WTC11 (cell line): Measurements from ENCODE around the gene SMAD5.

Source experiments
- TF ChIP-seq, protein P1 (sequence below): fragments of 200-600 bp; IDR thresholded peaks from 2 replicates; pipeline ENCODE4 v1.8.0; 2022; ENCODE audit warnings: antibody characterized with exemption
- TF ChIP-seq, protein P2 (sequence below): sonication (generic); formaldehyde crosslinking; IDR thresholded peaks from 2 replicates; pipeline ENCODE4 v1.8.1; 2023; ENCODE audit warnings: mild to moderate bottlenecking, missing genetic modification reagents, moderate library complexity
- TF ChIP-seq, protein P3 (sequence below): sonication (generic); formaldehyde crosslinking; conservative IDR thresholded peaks from 2 replicates; pipeline ENCODE4 v1.8.1; 2023; ENCODE audit warnings: mild to moderate bottlenecking, low read depth, missing genetic modification reagents, moderate library complexity
- TF ChIP-seq, protein P4 (sequence below): sonication (generic); formaldehyde crosslinking; IDR thresholded peaks from 2 replicates; pipeline ENCODE4 v1.8.1; 2023; ENCODE audit warnings: mild to moderate bottlenecking, missing genetic modification reagents, borderline replicate concordance

DNA sequence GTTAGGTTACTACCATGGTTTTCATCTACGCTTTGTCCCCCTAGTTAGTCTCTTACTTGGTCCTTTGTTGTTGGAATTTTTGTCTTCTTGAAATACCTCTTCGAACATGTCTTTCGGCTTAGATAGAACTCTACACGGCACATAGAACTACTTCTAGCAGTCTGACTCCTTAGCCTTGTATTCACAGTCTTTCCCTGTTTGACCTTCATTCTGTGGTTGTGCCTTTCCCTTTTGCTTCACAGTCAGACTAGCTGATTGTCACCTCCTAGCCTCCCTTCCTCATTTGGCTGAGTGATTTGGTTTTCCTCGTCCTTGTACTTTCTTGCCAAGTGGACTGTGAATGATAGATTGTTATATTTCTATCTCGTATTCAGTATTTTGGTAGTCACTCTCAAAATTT lies 10.7 kb downstream of the SMAD5 start:
- TF ChIP-seq, protein P1, sequence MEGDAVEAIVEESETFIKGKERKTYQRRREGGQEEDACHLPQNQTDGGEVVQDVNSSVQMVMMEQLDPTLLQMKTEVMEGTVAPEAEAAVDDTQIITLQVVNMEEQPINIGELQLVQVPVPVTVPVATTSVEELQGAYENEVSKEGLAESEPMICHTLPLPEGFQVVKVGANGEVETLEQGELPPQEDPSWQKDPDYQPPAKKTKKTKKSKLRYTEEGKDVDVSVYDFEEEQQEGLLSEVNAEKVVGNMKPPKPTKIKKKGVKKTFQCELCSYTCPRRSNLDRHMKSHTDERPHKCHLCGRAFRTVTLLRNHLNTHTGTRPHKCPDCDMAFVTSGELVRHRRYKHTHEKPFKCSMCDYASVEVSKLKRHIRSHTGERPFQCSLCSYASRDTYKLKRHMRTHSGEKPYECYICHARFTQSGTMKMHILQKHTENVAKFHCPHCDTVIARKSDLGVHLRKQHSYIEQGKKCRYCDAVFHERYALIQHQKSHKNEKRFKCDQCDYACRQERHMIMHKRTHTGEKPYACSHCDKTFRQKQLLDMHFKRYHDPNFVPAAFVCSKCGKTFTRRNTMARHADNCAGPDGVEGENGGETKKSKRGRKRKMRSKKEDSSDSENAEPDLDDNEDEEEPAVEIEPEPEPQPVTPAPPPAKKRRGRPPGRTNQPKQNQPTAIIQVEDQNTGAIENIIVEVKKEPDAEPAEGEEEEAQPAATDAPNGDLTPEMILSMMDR: no peak
- TF ChIP-seq, protein P2, sequence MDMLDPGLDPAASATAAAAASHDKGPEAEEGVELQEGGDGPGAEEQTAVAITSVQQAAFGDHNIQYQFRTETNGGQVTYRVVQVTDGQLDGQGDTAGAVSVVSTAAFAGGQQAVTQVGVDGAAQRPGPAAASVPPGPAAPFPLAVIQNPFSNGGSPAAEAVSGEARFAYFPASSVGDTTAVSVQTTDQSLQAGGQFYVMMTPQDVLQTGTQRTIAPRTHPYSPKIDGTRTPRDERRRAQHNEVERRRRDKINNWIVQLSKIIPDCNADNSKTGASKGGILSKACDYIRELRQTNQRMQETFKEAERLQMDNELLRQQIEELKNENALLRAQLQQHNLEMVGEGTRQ (CRISPR knock-in tag): no peak
- TF ChIP-seq, protein P3, sequence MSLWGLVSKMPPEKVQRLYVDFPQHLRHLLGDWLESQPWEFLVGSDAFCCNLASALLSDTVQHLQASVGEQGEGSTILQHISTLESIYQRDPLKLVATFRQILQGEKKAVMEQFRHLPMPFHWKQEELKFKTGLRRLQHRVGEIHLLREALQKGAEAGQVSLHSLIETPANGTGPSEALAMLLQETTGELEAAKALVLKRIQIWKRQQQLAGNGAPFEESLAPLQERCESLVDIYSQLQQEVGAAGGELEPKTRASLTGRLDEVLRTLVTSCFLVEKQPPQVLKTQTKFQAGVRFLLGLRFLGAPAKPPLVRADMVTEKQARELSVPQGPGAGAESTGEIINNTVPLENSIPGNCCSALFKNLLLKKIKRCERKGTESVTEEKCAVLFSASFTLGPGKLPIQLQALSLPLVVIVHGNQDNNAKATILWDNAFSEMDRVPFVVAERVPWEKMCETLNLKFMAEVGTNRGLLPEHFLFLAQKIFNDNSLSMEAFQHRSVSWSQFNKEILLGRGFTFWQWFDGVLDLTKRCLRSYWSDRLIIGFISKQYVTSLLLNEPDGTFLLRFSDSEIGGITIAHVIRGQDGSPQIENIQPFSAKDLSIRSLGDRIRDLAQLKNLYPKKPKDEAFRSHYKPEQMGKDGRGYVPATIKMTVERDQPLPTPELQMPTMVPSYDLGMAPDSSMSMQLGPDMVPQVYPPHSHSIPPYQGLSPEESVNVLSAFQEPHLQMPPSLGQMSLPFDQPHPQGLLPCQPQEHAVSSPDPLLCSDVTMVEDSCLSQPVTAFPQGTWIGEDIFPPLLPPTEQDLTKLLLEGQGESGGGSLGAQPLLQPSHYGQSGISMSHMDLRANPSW (CRISPR knock-in tag): no peak
- TF ChIP-seq, protein P4, sequence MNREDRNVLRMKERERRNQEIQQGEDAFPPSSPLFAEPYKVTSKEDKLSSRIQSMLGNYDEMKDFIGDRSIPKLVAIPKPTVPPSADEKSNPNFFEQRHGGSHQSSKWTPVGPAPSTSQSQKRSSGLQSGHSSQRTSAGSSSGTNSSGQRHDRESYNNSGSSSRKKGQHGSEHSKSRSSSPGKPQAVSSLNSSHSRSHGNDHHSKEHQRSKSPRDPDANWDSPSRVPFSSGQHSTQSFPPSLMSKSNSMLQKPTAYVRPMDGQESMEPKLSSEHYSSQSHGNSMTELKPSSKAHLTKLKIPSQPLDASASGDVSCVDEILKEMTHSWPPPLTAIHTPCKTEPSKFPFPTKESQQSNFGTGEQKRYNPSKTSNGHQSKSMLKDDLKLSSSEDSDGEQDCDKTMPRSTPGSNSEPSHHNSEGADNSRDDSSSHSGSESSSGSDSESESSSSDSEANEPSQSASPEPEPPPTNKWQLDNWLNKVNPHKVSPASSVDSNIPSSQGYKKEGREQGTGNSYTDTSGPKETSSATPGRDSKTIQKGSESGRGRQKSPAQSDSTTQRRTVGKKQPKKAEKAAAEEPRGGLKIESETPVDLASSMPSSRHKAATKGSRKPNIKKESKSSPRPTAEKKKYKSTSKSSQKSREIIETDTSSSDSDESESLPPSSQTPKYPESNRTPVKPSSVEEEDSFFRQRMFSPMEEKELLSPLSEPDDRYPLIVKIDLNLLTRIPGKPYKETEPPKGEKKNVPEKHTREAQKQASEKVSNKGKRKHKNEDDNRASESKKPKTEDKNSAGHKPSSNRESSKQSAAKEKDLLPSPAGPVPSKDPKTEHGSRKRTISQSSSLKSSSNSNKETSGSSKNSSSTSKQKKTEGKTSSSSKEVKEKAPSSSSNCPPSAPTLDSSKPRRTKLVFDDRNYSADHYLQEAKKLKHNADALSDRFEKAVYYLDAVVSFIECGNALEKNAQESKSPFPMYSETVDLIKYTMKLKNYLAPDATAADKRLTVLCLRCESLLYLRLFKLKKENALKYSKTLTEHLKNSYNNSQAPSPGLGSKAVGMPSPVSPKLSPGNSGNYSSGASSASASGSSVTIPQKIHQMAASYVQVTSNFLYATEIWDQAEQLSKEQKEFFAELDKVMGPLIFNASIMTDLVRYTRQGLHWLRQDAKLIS (CRISPR knock-in tag): no peak
